ENCODE results near the gene ZBED5. TPM values are rescaled to one million over a fixed set of nuclear protein-coding genes. Genes with fewer than 3 reads are reported as not detected.
"Not testable (repeated sequence)": the region's sequence is repeated elsewhere in the genome, so short reads cannot be mapped to it uniquely, and the experiment has no call there.

ZBED5 gene
- total RNA-seq (2014; rRNA removed; shearing (Covaris generic)) = 43.0 and 46.8 TPM in 2 replicates

- peak; percentile 96 for DNase-seq (ENCODE audit: low spot score)
These were observed at the start of gene ZBED5 for GRCh38 chr11:10857709-10858438. TSS of gene ZBED5 (minus strand) at chr11:10858053. CDS start at chr11:10854945, 3,108 bp downstream.

GRCh38 chr11:10906521-10906920 is 48.7 kb upstream of the ZBED5 start:
- DNase-seq (ENCODE audit: low spot score) = peak; percentile 40

- DNase-seq (ENCODE audit: low spot score) = no peak
These were observed 44.6 kb upstream of the ZBED5 start for GRCh38 chr11:10902301-10903063.

GRCh38 chr11:10900681-10901415 is 43.0 kb upstream of the ZBED5 start:
- DNase-seq (ENCODE audit: low spot score) = peak; percentile 41

GRCh38 chr11:10899121-10899830 is 41.4 kb upstream of the ZBED5 start:
- no peak for DNase-seq (ENCODE audit: low spot score)

GRCh38 chr11:10898763-10899025 is 40.8 kb upstream of the ZBED5 start:
- DNase-seq (ENCODE audit: low spot score) = no peak

GRCh38 chr11:10898003-10898762 is 40.3 kb upstream of the ZBED5 start:
- no peak for DNase-seq (ENCODE audit: low spot score)

GRCh38 chr11:10897150-10897549 is 39.3 kb upstream of the ZBED5 start:
- no peak for DNase-seq (ENCODE audit: low spot score)

- DNase-seq (ENCODE audit: low spot score) = no peak
These were observed 38.6 kb upstream of the ZBED5 start for GRCh38 chr11:10896493-10896892.

GRCh38 chr11:10895285-10895684 is 37.4 kb upstream of the ZBED5 start:
- DNase-seq (ENCODE audit: low spot score) = no peak

GRCh38 chr11:10894666-10895065 is 36.8 kb upstream of the ZBED5 start:
- DNase-seq (ENCODE audit: low spot score) = no peak

GRCh38 chr11:10893714-10894151 is 35.9 kb upstream of the ZBED5 start:
- DNase-seq (ENCODE audit: low spot score) = no peak

- no peak for DNase-seq (ENCODE audit: low spot score)
These were observed 34.4 kb upstream of the ZBED5 start for GRCh38 chr11:10892250-10892649.

- no peak for DNase-seq (ENCODE audit: low spot score)
These were observed 33.4 kb upstream of the ZBED5 start for GRCh38 chr11:10891151-10891720.

- not testable (repeated sequence) for DNase-seq (ENCODE audit: low spot score)
These were observed 32.2 kb upstream of the ZBED5 start for GRCh38 chr11:10890083-10890482.

- DNase-seq (ENCODE audit: low spot score) = no peak
These were observed 29.5 kb upstream of the ZBED5 start for GRCh38 chr11:10887307-10887706.

GRCh38 chr11:10886652-10887250 is 28.9 kb upstream of the ZBED5 start:
- no peak for DNase-seq (ENCODE audit: low spot score)

GRCh38 chr11:10885703-10886363 is 28.0 kb upstream of the ZBED5 start:
- DNase-seq (ENCODE audit: low spot score) = peak; percentile 22

GRCh38 chr11:10884292-10884691 is 26.4 kb upstream of the ZBED5 start:
- DNase-seq (ENCODE audit: low spot score) = not testable (repeated sequence)

- no peak for DNase-seq (ENCODE audit: low spot score)
These were observed 24.0 kb upstream of the ZBED5 start for GRCh38 chr11:10881892-10882291.
